ENCODE results near the gene RAB29. TPM values are rescaled to one million over a fixed set of nuclear protein-coding genes. Genes with fewer than 3 reads are reported as not detected.

The RAB29 gene
- polyA plus RNA-seq, 1 of the 3 experiments (the other 2 are of a cell fraction) = 9.2 TPM

DNA sequence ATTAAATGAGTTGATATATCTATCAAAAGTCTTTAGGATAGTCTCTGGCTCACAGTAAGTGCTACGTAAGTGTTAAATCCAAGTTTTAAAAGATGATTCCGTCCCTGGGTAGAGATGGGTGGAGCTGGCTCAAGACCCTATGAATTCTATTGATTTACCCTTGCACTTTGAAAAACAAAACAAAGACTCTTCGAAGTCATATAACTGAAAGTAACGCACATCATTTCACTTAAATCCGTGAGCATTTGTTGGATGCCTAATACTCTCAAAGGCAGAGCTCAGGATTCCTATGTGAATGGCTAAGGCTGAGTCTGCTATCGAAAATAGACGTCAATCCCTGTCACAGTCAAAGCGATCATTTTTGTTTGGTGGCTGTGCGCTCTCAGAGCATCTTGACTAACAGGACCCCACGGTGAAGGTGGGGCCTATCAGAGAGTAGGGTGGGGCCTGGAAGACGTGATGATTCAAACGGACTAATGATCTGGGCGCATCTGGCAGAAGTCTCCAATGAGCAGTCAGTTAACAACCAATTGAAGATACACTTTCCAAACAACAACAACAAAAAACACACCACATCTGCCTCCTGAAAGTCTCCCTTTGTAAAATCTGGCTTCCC is 24.1 kb downstream of the RAB29 start:
- Histone ChIP-seq H3K9me3 (no peaks in the 10 kb centered on the region), H4K20me1 (ENCODE audit: insufficient read depth) (peaks cover 30% of the 10 kb centered on the region), H3K4me1 (ENCODE audit: control insufficient read depth in 1 of 2, insufficient read depth in 2 of 2, low read depth in 1 of 2, low read length in 1 of 2) (peaks cover 14 to 15% of the 10 kb centered on the region in 2 experiments; a peak in 3 of 4 replicates), H3K27me3 (ENCODE audit: insufficient read depth) (no peaks in the 10 kb centered on the region), H3K4me2 (no peak overlapping the region), H3K9me2 (no peaks in the 10 kb centered on the region), H3K9ac (no peak overlapping the region), H3F3A (replicated peaks; ENCODE audit: insufficient read depth) (peaks cover 14% of the 10 kb centered on the region), H3K4me3 (ENCODE audit: low read depth in 2 of 2, low read length in 1 of 2) (no peak overlapping the region; a peak in 1 of 4 replicates), H3K27ac (ENCODE audit: low read depth in 2 of 2, low read length in 1 of 2) (no peak overlapping the region), H2AFZ (ENCODE audit: low read depth) (peak overlapping the region; percentile 96), H3K36me3 (replicated peaks in 1 of 2; ENCODE audit: control insufficient read depth in 1 of 2, insufficient read depth in 2 of 2, low read length in 1 of 2) (peaks cover 8 to 11% of the 10 kb centered on the region in 2 experiments), H3K79me2 (ENCODE audit: insufficient read depth) (peaks cover 34% of the 10 kb centered on the region)
- no peak for TF ChIP-seq RCOR1 (IDR thresholded peaks at IDR 0.05; ENCODE audit: low read length)
- TF ChIP-seq, protein P1, sequence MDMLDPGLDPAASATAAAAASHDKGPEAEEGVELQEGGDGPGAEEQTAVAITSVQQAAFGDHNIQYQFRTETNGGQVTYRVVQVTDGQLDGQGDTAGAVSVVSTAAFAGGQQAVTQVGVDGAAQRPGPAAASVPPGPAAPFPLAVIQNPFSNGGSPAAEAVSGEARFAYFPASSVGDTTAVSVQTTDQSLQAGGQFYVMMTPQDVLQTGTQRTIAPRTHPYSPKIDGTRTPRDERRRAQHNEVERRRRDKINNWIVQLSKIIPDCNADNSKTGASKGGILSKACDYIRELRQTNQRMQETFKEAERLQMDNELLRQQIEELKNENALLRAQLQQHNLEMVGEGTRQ (IDR thresholded peaks at IDR 0.05; ENCODE audit: borderline replicate concordance, low read depth, low read length) = no peak
- no peak for TF ChIP-seq YY1 (IDR thresholded peaks at IDR 0.05; ENCODE audit: low read depth)
- TF ChIP-seq, protein P2, sequence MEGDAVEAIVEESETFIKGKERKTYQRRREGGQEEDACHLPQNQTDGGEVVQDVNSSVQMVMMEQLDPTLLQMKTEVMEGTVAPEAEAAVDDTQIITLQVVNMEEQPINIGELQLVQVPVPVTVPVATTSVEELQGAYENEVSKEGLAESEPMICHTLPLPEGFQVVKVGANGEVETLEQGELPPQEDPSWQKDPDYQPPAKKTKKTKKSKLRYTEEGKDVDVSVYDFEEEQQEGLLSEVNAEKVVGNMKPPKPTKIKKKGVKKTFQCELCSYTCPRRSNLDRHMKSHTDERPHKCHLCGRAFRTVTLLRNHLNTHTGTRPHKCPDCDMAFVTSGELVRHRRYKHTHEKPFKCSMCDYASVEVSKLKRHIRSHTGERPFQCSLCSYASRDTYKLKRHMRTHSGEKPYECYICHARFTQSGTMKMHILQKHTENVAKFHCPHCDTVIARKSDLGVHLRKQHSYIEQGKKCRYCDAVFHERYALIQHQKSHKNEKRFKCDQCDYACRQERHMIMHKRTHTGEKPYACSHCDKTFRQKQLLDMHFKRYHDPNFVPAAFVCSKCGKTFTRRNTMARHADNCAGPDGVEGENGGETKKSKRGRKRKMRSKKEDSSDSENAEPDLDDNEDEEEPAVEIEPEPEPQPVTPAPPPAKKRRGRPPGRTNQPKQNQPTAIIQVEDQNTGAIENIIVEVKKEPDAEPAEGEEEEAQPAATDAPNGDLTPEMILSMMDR (IDR thresholded peaks at IDR 0.05) = no peak
- TF ChIP-seq CHD2 (IDR thresholded peaks at IDR 0.05; ENCODE audit: low read length, partially characterized antibody) = no peak
- no peak for TF ChIP-seq TAF1 (IDR thresholded peaks at IDR 0.05; ENCODE audit: borderline replicate concordance, low read depth, low read length)
- TF ChIP-seq EP300 (IDR thresholded peaks at IDR 0.05; ENCODE audit: borderline replicate concordance in 1 of 2, low read depth in 1 of 2, low read length in 1 of 2) = no peak
- no peak for TF ChIP-seq FOSL2 (IDR thresholded peaks at IDR 0.05; ENCODE audit: borderline replicate concordance, low read depth)
- no peak for TF ChIP-seq NFIC (IDR thresholded peaks at IDR 0.05; ENCODE audit: borderline replicate concordance)
- no peak for TF ChIP-seq POLR2AphosphoS5 (IDR thresholded peaks at IDR 0.05; ENCODE audit: low read depth, low read length)
- no peak for TF ChIP-seq JUND (IDR thresholded peaks at IDR 0.05)
- TF ChIP-seq ELF1 (IDR thresholded peaks at IDR 0.05) = no peak
- no peak for TF ChIP-seq USF1 (IDR thresholded peaks at IDR 0.05; ENCODE audit: borderline replicate concordance, low read depth)
- no peak for TF ChIP-seq MEF2A (IDR thresholded peaks at IDR 0.05; ENCODE audit: borderline replicate concordance, low read depth)
- TF ChIP-seq GATA2 (CRISPR knock-in tag; IDR thresholded peaks at IDR 0.05) = no peak
- TF ChIP-seq REST (IDR thresholded peaks at IDR 0.05; ENCODE audit: low read depth, low read length) = no peak
- TF ChIP-seq FOXJ3 (CRISPR knock-in tag; IDR thresholded peaks at IDR 0.05) = no peak
- no peak for TF ChIP-seq NRF1 (IDR thresholded peaks at IDR 0.05; ENCODE audit: low read depth, low read length)
- TF ChIP-seq SMC3 (IDR thresholded peaks at IDR 0.05; ENCODE audit: low read depth, low read length) = no peak
- TF ChIP-seq, protein P3, sequence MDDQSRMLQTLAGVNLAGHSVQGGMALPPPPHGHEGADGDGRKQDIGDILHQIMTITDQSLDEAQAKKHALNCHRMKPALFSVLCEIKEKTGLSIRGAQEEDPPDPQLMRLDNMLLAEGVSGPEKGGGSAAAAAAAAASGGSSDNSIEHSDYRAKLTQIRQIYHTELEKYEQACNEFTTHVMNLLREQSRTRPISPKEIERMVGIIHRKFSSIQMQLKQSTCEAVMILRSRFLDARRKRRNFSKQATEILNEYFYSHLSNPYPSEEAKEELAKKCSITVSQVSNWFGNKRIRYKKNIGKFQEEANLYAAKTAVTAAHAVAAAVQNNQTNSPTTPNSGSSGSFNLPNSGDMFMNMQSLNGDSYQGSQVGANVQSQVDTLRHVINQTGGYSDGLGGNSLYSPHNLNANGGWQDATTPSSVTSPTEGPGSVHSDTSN (IDR thresholded peaks at IDR 0.05) = no peak
- WGBS (ENCODE audit: low lambda C conversion rate) = 83% methylated on average over 13 of the region's 13 CpGs
- ChIA-PET POLR2A (no interaction called here), CTCF (interaction anchor here (1.0 kb wide), 1 partner anchor 12 kb away, joined by 5 read pairs; no protein-coding TSS in a partner anchor)
- no peak for DNase-seq
